Fibroblast of pulmonary artery (primary cell): ENCODE results near the gene KMT2C.
A peak's percentile ranks its signal among the peaks of the same experiment; 100 is the strongest.
"Not testable (repeated sequence)": the region's sequence is repeated elsewhere in the genome, so short reads cannot be mapped to it uniquely, and the experiment has no call there.

Source experiments
- DNase-seq: peaks from one replicate; pipeline ENCODE4 v3.0.0-alpha.2; 2010; ENCODE audit warnings: low read depth
- H3K4me3 ChIP-seq: replicated peaks from 2 replicates; pipeline ENCODE4 v1.5.1; 2011; ENCODE audit warnings: low read depth, mild to moderate bottlenecking, control low read depth, low read length, moderate library complexity
- TF ChIP-seq, protein P1 (sequence below): IDR thresholded peaks from 2 replicates; pipeline ENCODE4 v1.5.1; 2011; ENCODE audit warnings: mild to moderate bottlenecking, control low read depth, low read length, inconsistent platforms; ENCODE audit errors: missing control alignments

KMT2C gene

DNA sequence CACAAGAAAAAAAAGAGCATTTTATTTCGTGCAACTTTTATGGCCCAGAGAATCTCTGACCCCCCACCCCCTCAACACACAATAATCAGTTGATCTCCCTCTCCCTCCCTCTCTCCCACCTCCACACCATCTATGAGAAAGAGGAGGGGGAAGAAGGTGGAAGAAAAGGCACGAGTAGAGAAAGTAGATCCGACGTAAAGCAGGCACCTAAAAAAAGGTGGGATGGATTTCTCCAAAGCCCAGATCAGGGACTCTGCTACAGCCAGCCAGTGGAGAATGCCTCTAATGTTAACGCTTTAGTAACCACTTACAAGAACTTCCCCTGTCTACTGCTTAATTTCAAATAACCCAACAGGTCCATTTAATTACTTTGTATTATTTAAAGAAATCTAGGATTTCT, 24.4 kb downstream of the KMT2C start:
- DNase-seq: no peak
- H3K4me3 ChIP-seq: no peak overlapping the region
- TF ChIP-seq, protein P1, sequence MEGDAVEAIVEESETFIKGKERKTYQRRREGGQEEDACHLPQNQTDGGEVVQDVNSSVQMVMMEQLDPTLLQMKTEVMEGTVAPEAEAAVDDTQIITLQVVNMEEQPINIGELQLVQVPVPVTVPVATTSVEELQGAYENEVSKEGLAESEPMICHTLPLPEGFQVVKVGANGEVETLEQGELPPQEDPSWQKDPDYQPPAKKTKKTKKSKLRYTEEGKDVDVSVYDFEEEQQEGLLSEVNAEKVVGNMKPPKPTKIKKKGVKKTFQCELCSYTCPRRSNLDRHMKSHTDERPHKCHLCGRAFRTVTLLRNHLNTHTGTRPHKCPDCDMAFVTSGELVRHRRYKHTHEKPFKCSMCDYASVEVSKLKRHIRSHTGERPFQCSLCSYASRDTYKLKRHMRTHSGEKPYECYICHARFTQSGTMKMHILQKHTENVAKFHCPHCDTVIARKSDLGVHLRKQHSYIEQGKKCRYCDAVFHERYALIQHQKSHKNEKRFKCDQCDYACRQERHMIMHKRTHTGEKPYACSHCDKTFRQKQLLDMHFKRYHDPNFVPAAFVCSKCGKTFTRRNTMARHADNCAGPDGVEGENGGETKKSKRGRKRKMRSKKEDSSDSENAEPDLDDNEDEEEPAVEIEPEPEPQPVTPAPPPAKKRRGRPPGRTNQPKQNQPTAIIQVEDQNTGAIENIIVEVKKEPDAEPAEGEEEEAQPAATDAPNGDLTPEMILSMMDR: no peak

DNA sequence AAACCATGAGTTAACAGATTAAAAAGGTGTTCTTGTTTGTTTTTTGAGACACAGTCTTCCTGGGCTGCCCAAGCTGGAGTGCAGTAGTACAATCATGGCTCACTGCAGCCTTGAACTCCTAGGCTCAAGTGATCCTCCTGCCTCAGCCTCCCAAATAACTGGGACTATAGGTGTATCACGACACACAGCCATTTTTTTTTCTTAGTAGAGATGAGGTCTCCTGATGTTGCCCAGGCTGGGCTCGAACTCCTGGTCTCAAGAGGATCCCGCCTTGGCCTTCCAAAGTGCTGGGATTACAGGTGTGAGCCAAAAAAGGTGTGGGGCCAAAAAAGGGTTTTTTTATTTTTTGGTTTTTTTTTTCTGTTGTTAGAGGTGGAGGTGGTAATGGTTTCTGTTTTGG, 29.3 kb downstream of the KMT2C start:
- H3K4me3 ChIP-seq: no peak overlapping the region
- TF ChIP-seq, protein P1: no peak
- DNase-seq: no peak

DNA sequence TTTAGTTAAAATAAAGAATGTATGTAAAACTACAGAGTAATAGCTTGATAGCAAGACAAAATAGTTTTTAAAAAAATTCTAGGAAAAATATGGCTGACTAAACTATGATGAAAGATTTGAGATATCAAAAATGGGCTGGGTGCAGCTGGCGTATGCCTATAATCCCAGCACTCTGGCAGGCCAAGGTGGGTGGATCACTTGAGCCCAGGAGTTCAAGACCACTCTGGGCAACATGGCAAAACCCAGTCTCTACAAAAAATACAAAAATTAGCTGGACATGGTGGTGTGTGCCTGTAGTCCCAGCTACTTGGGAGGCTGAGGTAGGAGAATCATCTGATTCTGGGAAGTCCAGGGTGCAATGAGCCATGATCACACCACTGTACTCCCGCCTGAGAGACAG, 29.8 kb downstream of the KMT2C start:
- not testable (repeated sequence) for DNase-seq, H3K4me3 ChIP-seq

- DNase-seq: no peak
- no peak overlapping the region for H3K4me3 ChIP-seq
- TF ChIP-seq, protein P1: no peak
These were observed 32.1 kb downstream of the KMT2C start for GRCh38 chr7:152403726-152404125.

DNA sequence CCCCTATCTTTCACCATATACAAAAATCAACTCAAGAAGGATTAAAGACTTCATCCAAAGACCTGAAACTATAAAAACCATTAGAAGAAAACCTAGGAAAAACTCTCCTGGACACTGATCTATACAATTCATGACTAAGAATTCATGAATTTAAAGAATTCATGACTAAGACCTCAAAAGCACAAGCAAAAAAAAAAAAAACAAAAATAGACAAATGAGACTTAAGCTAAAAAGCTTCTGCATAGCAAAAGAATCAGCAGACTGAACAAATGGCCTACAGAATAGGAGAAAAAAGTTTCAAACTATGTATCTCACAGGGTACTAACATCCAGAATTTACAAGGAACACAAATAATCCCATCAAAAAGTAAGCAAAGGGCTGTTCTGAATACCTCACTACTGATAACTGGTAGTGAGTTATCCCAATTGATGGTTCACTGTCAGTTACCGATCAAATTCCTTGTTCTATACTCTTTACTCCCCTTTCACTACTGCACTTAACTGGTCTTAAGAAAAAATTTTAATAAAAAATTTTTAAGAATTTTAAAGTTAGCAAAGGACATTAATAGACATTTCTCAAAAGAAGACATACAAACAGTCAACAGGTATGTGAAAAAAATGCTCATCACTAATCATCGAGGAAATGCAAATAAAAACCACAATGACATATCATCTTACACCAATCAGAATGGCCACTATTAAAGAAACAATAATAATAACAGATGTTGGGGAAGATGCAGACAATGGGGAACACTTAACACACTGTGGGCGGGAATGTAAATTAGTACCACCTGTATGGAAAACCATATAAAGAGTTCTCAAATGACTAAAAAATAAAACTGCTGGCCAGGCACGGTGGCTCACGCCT, 33.2 kb downstream of the KMT2C start:
- no peak overlapping the region for H3K4me3 ChIP-seq
- TF ChIP-seq, protein P1: no peak
- DNase-seq: peak; percentile 42

GRCh38 chr7:152399344-152399743, 36.5 kb downstream of the KMT2C start:
- DNase-seq: no peak
- TF ChIP-seq, protein P1: no peak
- no peak overlapping the region for H3K4me3 ChIP-seq

- DNase-seq: peak; percentile 58
- no peak overlapping the region for H3K4me3 ChIP-seq
- TF ChIP-seq, protein P1: no peak
These were observed 40.7 kb downstream of the KMT2C start for GRCh38 chr7:152395112-152395511.
